ENCODE data around the gene PI4KA. TPM values are rescaled to one million over a fixed set of nuclear protein-coding genes. Genes with fewer than 3 reads are reported as not detected.
A peak's percentile ranks its signal among the peaks of the same experiment; 100 is the strongest.
"Not testable (repeated sequence)": the region's sequence is repeated elsewhere in the genome, so short reads cannot be mapped to it uniquely, and the experiment has no call there.

PI4KA gene
- total RNA-seq, 1 donor from 2014 or later: 21.2 TPM

DNA sequence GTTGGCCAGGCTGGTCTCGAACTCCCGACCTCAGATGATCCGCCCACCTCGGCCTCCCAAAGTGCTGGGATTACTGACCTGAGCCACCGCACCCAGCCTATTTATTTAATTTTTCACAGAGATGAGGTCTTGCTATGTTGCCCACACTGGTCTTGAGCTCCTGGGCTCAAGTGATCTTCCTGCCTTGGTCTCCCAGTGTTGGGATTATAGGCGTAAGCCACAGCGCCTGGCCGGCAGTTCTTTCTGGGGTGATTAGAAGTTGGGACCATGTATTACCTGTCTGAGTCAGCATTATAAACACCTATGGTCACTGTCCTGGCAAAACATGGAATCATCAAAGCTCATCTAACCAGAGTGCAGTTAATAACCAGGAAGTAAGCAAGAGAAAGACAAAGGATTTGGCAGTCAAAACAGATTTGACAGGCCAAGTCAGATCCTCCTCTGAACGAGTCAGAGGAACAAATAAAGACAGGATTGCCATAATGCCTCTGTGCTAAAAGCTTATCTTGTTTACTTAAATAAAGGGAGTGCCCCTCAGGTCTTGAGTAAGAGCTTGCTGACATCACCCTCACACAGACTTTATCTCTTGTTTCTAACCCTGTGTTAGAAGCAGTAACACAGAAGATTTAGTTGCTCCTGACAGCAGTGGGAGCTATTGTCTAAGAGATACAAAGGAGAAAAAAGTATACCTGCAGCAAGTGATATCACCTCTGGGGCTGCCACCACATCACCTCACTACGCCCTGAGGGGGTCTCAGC, 81.0 kb downstream of the PI4KA start:
- DNase-seq (ENCODE audit: low spot score): peak; percentile 90

DNA sequence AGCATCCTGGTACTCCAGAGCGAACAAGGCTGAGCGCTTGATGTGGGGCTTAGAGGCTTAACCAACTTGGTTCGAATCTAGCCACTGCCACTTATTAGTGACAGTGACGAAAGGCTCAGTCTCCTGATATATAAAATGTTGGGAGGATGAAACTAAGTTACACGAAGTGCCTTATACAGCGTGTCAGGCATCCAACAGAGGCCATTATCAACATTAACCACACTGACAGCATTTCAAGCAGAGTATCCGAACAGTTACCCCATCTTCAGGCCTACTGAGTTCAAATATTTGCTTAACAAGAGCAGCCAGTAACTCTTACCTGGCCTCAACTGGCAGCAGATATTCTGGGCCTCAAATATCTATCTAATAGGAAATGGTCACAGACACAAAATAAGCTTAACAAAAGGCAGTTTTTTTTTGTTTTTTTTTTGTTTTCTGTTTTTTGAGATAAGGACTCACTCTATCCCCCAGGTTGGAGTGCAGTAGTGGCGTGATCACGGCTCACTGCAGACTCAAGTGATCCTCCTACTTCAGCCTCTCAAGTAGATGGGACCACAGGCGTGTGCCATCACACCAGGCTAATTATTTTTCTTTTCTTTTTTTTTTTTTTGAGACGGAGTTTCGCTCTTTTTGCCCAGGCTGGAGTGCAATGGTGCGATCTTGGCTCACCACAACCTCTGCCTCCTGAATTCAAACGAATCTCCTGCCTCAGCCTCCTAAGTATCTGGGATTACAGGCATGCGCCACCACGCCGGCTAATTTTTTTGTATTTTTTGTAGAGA, 81.8 kb downstream of the PI4KA start:
- no peak for DNase-seq (ENCODE audit: low spot score)

DNA sequence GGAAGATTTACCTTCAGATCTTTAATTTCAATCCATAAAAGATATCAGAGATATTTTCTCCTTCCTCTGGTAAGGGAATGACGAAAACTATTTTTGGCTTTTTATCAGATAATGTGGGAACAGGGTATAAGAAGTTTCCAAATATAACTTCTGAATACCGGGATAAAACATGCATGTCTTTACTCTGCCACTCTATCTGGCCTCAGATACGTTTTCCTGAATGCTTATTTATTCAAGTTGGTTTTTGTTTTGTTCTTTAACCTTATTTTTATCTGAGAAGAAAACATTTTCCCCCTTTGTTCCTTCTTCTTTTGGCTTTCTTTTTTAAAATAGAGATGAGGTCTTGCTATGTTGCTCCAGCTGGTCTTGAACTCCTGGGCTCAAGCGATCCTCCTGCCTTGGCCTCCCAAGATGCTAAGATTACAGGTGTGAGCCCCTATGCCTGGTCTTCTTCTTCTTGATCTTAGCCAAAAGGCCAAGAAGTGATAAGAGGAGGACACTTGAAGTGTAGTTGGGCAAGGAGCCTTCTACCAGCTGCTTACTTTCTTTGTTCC, 83.2 kb downstream of the PI4KA start:
- no peak for DNase-seq (ENCODE audit: low spot score)

DNA sequence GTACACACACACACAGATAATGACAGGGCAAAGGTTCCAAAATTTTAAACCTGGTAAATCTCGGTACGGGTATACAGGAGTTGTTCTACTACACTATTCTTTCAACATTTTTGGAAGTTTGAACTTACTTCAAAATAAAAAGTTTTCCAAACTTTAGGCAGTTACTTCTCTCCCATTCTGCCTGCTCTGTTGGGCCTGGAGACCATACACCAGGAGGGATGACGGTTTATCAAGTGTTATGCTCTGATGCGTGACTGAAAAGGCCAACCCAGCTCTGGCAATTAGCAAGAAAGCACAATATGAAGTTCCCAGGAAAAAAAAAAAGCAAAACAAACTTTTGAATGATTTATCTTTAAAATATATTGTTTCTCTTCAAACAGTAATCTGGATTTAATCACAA, 83.7 kb downstream of the PI4KA start:
- no peak for DNase-seq (ENCODE audit: low spot score)

DNA sequence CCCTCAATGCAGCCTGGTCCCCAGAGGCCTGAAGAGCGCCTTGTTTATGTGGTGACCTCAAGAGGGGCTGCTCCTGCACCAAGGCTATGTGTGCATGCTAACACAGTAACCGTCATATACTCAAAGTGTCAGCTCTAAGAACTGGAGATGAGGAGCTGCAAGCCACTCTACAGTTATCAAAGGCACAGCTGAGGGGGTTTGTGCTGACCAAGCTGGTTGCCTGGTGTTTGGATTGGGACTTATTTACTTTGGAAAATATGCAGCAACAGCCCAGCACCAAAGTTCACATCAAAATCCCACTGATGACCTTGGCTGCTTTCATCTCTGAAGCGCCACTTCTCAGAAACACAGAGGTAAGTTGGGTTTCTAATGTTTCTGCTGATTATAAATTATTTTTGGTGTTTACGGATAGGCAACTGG, 84.8 kb downstream of the PI4KA start, which contains the start of gene SERPIND1:
Gene SERPIND1, plus strand, starts transcription at position 321 of the 420 bp plus-strand sequence. CDS start 5,200 bp downstream, outside the sequence.
- DNase-seq (ENCODE audit: low spot score): no peak

DNA sequence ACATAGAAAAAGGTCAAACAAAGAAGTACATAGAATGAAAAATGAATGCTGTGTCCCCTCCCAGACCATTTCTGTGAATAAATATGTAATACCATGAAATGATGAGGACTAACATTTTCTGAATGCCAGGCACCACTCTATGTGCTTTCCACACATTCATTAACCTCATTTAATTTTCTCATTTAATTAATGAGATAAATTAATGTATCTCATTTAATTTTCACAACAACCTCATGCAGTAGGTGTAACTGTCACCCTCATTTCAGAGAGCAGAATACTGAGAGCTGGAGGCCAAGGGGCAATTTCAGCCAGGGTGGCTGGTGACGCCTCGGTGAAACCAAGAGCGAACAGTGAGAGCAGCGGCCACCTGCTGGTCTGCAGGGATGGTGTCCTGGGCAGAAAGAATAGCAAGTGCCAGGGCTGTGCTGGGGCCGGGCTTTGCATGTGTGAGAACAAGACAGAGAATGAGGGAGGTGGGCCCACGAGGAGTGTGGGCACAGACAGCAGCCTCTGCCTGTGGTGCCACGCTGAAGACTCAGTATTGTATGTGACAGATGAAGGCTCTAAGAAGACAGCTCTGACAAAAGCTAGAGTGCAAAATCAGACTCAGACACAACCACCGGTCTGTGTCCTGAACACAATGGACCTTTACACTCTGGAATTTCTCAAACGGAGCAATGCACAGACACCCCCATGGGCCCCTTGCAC, 86.5 kb downstream of the PI4KA start:
- no peak for DNase-seq (ENCODE audit: low spot score)

DNA sequence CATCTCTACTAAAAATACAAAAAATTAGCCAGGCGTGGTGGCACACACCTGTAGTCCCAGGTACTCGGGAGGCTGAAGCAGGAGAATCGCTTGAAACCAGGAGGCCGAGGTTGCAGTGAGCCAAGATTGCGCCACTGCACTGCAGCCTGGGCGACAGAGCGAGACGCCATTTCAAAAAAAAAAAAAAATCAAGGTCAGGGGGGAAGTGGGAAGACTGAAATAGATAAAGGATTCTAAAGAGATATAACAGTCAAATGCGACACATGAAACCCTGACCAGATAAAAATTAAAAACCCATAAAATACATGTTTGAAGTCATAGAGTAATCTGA, 89.2 kb downstream of the PI4KA start:
- not testable (repeated sequence) for DNase-seq (ENCODE audit: low spot score)

DNA sequence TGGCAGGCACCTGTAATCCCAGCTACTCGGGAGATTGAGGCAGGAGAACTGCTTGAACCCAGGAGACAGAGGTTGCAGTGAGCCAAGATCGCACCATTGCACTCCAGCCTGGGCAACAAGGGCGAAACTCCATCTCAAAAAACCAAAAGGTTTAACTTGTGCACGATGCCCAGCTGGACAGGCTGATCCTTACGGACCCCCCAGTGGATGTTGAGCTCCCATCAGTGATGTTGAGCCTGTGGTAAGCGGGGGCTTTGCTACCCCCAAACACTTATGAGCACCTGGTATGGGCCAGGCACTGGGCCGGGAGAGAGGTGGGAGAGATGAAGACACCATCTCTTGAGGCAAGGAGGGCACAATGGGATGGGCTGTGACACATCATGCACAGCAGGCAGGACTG, 92.1 kb downstream of the PI4KA start:
- no peak for DNase-seq (ENCODE audit: low spot score)

DNA sequence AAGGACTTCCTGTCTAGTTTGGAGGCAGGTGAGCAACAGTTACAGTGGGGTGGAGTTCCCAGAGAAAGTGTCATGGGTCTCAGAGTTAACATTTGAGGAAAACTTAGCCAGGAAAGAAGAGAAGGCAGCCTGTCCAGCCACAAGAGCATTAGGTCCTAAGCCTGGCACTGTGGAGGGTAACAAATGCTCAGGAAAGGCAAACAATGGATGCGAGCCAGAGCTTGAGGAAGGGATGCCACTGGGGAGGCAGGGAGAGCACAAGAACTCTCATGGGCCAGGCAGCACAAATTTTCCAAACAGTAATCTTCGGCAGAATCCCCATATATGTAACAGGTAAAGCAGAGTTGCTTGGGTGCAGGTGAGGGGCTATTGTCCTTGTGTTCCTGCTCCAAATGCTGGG, 92.7 kb downstream of the PI4KA start:
- no peak for DNase-seq (ENCODE audit: low spot score)

DNA sequence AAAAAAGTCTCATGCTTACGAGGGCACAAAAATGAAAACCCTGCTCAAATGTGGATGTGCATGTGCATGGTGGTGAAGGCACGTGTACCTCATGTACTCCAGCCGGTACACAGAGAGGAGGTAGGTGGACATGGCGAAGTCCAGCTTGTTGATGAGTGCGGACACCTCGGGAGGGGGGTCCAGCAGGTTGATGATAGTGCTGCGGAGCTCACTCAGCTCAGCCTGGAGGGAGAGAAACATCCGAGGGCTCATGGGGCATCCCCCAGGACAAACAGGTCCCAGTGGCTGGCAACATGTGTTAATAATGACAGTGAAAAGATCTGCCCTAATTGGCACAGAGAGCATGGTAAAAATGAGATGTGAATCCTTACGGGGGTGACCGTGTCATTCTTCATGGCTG, 93.9 kb downstream of the PI4KA start:
- DNase-seq (ENCODE audit: low spot score): no peak

DNA sequence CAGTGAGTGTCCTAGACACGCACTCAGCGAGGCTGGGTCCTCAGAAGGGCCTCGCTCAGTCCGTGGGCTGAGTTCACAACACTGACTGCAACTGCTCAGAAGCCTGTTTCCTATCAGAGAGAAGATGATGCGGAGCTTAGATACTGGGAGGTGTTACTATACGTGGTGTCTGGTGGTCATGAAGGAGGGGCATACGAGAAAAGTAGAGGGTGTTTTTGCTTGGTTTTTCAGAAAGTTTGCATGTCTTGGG, 94.2 kb downstream of the PI4KA start:
- DNase-seq (ENCODE audit: low spot score): no peak

DNA sequence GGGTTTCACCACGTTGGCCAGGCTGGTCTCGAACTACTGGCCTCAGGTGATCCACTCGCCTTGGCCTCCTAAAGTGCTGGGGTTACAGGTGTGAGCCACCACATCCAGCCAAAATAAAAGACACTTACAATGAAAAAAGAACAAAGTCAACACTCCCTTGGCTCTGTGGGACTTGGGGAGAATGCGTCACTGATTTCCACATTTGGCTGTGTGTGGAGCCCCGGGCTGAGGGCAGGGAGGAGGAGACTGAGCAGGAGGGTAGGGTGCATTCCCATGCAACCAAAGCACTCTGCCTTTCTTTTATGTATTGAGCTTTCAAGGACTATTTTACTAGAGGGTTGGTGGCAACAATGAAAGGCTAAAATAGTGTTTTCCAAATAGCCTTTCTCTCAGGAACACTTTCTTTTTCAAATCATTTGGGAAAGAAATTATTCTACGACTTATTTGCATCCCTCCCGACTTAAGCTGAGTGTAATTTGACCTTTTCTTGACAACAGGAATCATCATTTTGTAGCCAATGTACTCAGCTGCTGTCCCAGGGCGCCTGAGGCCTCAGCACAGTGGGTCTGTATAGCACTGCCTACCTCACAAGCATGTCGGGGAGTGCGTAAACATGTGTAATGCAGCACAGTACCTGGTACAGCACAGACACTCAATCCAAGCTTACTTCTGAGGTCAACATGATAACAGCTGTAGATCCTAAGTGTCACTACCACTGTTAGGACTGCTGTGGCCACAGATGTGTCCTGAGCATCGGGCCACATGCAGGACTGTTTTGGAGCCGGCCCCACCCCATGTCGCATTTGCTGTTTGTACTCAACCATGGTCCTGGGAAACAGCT, 94.8 kb downstream of the PI4KA start:
- no peak for DNase-seq (ENCODE audit: low spot score)

DNA sequence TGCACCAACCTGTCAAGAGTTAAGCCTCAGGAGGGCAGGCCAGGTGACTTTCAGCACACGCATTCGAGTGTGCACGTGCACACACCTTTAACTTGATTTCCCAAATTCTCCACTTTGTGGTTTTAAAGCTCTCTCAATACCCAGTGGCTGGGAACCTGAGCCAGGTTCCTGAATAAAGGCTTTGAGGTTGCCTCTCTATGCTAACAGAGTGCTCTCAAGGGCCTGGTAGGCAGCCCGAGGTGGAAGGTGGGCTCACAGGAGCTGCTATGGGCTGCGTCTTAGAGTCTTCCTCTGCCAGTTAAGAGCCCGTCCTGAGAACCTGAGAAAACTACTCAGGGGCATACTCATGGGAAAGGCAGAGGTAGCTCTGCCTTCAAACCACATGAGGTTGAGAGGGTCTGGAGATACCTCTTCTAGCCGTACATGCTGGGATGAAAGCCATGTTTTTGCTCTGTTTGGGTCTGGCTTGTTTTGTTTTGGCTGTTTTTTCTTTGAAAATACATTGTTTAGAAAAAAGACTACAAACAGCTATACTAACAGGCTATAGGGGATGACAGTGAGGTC, 96.3 kb downstream of the PI4KA start:
- DNase-seq (ENCODE audit: low spot score): no peak

DNA sequence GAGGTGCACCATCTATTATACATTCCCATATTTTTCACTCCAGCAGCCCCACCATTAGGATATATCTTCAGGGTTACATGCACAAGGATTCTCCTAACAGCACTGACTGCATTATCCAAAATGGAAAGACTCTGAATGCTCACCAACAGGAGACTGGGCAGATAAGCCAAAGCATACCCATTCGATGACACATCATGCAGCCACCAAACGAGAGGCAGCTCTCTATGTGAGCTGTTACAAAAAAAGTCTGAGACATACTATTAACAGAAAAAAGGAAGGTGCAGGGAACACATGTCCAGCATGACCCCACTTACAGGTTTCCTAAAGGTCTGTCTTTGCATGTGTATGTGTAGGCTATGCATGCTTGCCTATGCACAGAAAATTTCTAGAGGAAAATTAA, 97.1 kb downstream of the PI4KA start:
- DNase-seq (ENCODE audit: low spot score): no peak

DNA sequence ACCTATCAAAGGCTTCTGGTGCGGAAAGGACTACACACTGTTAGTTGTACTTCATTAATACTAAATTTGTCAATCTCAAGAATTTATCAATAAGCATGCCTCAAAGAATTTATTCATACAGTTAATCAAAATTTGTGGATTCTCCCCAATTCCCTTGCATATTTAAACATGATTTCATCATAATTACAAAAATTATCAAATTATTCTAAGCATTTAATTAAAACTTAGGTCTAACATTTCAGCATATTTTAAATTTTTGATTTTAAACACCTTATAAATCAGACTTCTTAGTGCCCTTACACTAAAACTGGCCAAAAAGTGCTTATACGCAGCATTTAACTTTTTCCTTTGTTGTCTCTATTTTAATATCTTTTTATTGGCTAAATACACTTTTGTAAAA, 98.5 kb downstream of the PI4KA start:
- DNase-seq (ENCODE audit: low spot score): no peak

DNA sequence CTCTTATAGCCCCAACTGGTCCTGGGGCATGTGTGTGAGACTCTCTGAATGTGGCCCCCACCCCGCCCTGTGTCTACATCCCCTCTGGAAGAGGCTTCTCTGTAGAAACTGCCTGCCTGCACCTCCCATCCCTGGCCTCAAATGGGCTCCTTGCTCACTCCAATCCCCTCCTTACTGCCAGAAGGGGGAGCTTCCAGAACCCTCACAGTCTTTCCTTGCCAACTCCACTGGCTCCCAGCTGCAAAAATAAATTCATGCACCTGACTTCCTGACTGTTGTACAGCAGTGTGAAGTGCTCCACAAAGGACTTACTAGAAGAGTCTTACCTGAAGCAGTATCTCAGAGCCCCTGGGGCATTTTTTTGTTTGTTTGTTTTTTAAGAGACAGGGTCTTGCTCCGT, 99.9 kb downstream of the PI4KA start:
- no peak for DNase-seq (ENCODE audit: low spot score)

DNA sequence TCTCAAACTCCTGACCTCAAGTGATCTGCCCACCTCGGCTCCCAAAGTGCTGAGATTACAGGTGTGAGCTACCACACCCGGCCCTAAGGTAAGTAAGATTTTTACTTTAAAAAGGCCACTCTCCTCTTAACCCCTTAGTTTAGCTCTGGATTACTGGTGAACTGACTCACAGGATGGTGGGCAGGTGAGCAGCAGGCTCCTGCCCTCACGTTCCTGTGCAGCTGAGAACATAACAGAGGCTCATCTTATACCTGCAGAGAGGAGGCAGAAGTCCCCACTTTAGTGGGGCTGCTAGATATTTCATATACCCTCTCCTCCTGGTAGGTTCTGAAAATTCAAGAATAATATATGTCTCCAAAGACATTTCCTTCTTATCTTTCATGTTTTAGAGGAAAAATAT, 101.8 kb downstream of the PI4KA start:
- no peak for DNase-seq (ENCODE audit: low spot score)

DNA sequence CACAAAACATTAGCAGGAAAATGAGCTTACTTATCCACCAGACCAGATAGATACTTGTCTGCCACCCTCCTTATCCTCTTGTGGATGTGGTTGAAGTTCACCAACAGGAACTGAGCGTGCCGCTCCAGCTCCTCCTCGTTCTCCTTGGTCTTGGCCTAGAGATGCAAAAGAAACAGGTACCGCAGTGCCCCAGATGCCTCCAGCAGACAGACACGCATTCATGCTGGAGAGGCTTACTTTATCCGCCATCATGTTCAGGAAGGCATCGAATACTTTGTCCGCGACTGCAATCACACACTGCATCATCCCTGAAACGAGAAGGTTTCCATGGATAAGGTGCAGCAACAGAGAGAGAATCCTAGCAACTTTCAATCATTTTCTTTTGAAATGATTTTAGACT, 105.7 kb downstream of the PI4KA start:
- DNase-seq (ENCODE audit: low spot score): no peak

DNA sequence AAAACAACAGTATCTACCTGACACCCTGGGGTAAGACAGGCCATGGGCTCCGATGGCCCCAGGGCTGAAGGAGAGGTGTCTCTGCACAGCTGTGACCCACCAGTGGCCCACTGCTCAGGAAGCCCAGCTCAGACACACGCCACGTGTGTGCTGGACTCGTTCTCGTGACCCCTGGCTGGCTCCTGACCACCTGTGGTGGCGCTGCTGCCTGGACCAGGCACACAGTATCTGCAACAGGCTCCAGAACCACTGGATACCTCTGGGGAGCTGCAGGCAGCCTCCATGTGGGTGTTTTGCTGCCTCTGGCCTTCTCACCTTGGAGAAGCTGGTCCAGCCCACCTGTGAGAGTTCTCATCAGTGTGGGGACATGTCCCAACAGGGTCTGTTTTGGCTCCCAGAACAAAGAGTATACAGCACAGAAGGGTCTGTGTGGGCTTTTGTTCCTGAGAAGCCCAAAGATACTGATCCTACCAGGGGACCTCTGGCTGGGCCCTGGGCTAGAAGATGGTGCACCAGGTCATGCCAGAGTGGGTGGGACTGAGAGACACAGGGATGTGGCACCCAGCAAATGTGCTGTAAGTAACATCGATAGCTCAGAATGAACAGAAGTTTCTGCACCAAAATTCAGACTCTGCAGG, 106.4 kb downstream of the PI4KA start:
- no peak for DNase-seq (ENCODE audit: low spot score)

DNA sequence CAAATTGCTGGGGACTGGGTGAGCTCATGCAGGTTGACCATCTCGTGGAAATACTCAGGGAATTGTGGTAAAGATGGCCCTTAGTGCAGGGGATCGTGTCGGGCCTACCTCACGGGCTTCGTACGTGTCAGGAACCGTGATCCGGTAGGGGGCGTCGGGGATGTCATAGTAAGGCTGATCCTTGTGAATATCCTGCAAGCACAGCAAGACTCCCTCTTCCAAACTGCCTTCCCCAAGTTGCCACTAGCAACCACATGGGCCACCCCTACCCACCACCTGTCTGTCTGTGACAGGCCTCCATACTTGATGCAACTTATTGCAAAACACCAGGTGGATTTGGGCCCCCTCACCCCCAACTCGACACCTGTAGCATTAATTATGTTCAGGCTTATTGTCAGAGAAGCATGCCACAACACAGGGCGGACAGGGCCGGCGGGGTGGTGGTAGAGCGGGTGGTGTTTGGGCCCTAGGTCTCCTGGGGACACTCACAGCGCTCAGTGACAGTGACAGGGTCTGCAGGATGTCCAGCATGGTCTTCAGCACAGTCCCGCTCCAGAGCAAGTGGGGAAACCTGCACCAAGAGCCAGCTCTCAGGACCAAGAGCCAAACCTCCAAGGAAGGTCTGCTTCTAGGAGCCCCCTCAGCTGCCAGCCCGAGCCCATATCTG, 107.3 kb downstream of the PI4KA start:
- DNase-seq (ENCODE audit: low spot score): no peak
